C4-2B (cell line): ENCODE data around the gene ZNF254.
A peak's percentile ranks its signal among the peaks of the same experiment; 100 is the strongest.

ENCODE experiments used
- H3K27ac ChIP-seq: fragments of 450-650 bp; 2 replicates; pipeline ENCODE4 v1.5.1; 2017
- ZFX ChIP-seq: fragments of 450-650 bp; IDR thresholded peaks from 2 replicates; pipeline ENCODE4 v1.6.1; 2017
- TF ChIP-seq, protein P1 (sequence below): fragments of 450-650 bp; conservative IDR thresholded peaks from 2 replicates; pipeline ENCODE4 v1.5.1; 2017; ENCODE audit warnings: mild to moderate bottlenecking

The ZNF254 gene

DNA sequence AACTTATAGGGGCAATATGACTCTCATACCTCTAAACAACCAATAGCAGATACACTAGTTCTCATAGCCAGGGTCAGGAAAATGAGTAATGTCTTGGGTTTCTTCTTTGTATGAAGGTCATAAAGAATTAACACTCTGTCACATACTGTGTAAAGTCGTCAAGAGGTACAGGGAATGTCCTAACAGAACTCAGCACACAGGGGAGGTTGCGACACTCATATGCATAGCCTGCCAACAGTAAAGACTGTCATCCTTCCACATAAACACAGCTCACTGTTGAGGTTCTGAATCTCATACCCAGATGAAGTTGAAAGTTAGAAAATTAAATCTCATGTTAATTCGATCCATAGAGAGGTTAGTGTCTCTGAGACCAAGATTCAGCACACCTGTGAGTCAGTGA, 34.2 kb upstream of the ZNF254 start:
- TF ChIP-seq ZFX = no peak
- TF ChIP-seq, protein P1, sequence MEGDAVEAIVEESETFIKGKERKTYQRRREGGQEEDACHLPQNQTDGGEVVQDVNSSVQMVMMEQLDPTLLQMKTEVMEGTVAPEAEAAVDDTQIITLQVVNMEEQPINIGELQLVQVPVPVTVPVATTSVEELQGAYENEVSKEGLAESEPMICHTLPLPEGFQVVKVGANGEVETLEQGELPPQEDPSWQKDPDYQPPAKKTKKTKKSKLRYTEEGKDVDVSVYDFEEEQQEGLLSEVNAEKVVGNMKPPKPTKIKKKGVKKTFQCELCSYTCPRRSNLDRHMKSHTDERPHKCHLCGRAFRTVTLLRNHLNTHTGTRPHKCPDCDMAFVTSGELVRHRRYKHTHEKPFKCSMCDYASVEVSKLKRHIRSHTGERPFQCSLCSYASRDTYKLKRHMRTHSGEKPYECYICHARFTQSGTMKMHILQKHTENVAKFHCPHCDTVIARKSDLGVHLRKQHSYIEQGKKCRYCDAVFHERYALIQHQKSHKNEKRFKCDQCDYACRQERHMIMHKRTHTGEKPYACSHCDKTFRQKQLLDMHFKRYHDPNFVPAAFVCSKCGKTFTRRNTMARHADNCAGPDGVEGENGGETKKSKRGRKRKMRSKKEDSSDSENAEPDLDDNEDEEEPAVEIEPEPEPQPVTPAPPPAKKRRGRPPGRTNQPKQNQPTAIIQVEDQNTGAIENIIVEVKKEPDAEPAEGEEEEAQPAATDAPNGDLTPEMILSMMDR = no peak
- H3K27ac ChIP-seq = no peak overlapping the region

DNA sequence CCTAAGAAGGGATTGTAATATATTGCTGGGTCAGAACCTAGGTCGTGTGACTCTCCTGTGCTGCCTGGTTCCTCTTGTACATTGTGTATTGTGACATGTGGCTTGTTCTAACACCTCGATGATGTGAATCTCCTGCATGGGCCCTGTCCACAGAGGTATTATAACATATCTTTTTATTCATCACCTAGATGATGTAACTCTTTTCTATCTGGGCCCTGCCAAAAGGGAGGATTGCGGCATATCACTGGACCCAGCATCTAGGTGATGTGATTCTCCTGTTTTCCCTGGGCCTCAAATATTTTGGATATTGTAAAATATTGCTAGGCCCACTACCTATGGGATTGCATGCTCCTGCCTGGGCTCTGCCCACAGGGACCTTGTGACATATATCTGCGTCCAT, 33.4 kb upstream of the ZNF254 start:
- peak overlapping the region; percentile 37 for H3K27ac ChIP-seq
- TF ChIP-seq, protein P1 = no peak
- no peak for TF ChIP-seq ZFX

GRCh38 chr19:24054044-24054935, 32.7 kb upstream of the ZNF254 start:
- TF ChIP-seq ZFX = no peak
- TF ChIP-seq, protein P1 = no peak
- H3K27ac ChIP-seq = peak overlapping the region; percentile 37

DNA sequence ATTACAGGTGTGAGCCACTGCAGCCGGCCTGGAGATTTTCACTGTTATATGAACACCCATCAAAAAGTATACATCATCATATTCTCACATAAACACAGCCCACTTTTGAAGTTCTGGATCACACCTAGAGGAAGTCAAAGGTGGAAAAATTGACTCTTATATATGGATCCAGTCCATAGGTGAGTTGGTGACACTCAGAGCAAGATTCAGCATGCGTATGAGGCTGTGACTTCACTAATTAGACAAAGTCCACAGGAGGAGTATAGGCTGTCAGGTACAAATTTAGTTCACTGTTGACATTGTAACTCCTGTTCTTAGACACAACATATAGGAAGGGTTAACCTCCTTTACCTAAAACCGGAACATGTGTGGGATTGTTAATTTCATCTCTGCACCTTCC, 31.4 kb upstream of the ZNF254 start:
- no peak overlapping the region for H3K27ac ChIP-seq
- no peak for TF ChIP-seq ZFX
- TF ChIP-seq, protein P1 = no peak

- TF ChIP-seq, protein P1 = no peak
- no peak for TF ChIP-seq ZFX
- H3K27ac ChIP-seq = no peak overlapping the region
Measured at GRCh38 chr19:24057144-24057543, 29.8 kb upstream of the ZNF254 start.

GRCh38 chr19:24059563-24060295, 27.3 kb upstream of the ZNF254 start:
- no peak overlapping the region for H3K27ac ChIP-seq
- TF ChIP-seq, protein P1 = no peak
- TF ChIP-seq ZFX = no peak
